CD4-positive, alpha-beta T cell treated with Interleukin-17A for 4 hours (primary cell): Measurements from ENCODE around the gene KCP.

Source experiments
- DNase-seq: peaks from one replicate; pipeline ENCODE4 v3.0.0-alpha.2; 2020; ENCODE audit warnings: mixed read lengths

Gene KCP

GRCh38 chr7:128885370-128886187 is 24.9 kb downstream of the KCP start:
- no peak for DNase-seq

GRCh38 chr7:128884561-128885369 is 25.7 kb downstream of the KCP start:
- DNase-seq, result no peak

DNA sequence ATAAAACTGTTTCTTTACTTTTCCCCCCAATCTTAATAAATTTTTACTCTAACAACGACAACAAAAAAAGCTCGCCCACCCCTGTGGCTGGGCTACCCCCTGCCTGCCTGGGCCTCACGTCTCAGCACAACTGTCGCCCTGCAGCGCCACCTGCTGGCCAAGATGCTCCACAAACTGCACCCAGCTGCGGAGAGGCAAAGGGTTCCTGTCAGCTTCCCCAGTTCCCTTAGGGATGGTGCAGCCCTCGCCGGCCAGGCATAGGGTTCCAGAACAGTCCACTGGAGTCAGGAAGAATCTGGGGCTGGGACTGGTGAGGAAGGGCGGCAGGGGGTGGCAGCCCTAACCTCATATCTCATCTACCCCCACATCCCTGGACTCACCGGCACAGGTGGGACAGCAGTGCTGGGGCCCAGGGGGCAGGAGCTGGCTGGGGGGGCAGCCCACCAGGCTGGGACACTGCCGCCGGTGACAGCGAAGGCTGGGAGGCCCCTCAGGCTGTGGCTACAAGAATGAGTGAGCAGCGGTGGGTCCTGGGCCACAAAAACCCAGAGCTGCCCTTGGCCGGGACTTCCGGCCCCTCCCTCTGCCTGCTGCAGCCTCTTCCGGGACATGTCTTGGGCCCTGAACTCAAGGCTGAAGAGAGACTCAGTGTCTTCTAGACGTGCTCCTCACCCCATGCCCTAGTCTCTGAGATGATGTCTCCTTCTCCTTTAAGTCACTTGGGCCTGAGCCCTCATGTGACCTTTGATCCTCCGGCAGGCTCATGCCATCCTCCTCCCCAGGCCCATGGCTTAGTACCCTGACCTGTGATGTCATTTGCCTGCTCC is 26.7 kb downstream of the KCP start:
- peak; percentile 91 for DNase-seq

DNA sequence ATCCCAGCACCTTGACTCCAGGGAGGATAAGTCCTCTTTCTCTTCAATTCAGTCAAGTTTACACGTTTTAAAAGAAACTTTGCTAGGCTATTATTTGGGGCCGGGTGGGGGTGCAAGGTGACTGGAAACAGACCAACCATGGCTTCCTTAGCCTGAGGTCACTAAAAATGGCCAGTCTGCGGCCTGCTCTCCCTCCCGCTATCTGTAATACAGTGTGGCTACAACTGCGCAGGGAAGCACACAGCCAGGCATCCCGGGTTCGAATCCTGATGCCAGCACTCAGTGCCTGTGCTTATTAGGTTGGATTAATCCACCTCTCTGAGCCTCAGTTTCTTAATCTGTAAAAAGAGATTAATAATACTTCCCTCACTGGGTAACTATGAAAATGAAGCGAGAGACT is 28.4 kb downstream of the KCP start:
- DNase-seq, result no peak

DNA sequence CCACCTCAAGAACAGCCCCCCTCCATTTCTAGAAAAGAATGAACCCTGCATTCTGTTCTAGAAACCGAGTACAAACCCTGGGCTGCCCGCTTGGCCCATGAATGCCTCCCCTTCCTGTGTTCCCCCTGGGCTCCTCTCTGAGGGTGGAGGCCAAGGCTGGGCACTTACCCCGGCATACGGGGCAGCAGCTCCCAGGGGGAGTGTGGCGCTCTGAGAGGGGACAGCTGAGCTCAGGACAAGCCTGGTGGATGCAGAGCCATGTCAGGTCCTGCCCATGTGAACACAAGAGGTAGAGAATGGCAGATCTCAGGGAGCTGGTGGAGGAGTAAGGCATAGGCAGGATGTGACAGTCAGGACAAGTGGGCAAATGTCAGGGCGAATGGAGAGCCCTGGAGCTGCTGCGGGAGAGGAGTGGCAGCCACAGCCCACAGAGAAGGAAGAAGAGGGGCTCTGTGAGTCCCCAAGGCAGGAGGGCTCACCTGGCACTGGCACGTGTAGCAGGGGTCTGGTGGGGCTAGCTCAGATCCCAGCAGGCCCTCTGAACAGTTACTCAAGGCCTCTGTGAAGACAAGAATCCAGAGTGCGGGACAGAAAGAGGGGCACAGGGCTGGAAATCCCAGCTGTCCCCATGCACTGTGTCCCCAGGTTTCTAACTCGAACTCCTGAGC is 28.9 kb downstream of the KCP start:
- no peak for DNase-seq

- DNase-seq, result no peak
These were observed 29.6 kb downstream of the KCP start for GRCh38 chr7:128880791-128881457.

DNA sequence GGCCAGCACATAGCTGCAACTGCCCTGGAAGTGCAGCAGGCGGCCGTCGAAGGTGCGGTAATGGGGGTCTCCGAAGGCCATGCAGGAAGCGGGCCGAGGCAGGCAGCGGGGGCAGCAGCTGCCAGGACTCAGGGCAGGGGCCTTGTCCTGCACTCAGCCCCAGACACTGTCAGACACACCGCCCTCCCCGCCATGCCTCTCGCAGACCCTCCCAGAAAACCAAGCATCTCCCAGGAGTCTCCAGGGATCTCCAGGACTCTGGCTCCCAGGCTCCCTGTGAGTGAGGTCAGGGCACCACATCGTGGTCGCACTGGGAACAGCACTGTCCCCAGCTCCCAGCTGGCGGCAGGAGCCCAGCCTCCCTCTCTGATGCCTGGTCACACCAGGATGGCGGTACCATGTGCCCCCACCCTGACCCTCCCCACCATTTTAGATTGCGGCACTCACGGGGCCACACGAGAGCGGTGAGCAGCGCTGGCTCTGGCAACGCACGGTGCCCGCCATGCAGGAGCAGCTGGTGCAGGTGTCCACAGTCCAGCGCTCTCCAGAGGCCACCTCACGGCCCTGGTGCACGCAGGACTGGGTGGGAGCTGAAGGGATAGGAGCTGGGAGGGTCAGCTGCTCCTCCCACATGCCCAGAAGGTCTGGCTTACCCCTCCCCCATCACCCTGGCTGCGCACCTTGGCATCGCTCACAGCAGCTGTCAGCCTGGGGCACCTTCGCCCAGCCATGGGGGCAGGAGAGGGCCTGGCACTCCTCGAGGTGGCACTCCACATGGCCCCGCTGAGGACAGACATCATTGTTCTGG is 30.4 kb downstream of the KCP start:
- no peak for DNase-seq

DNA sequence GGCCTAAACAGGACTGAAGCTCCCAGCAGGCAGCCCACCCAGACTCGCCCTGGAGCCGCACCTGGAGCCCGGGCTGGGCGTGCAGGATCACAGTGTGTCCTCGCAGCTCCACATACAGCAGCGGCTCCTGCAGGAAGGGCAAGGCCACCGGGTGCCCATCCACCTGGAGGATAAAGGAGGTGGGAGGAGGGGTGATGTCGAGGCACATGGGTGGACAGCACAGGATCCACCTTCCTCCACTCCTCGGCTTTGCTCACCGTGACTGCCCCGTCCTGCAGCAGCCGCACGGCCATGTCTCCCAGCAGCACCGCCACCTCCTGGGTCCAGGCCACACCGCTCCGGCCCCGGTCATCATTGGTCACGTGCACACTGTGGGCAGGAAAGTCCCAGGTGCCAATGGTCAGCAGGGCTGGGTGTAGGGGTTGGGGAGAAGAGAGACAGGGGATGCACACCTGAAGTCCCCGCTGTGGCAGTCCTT is 31.0 kb downstream of the KCP start:
- no peak for DNase-seq

DNA sequence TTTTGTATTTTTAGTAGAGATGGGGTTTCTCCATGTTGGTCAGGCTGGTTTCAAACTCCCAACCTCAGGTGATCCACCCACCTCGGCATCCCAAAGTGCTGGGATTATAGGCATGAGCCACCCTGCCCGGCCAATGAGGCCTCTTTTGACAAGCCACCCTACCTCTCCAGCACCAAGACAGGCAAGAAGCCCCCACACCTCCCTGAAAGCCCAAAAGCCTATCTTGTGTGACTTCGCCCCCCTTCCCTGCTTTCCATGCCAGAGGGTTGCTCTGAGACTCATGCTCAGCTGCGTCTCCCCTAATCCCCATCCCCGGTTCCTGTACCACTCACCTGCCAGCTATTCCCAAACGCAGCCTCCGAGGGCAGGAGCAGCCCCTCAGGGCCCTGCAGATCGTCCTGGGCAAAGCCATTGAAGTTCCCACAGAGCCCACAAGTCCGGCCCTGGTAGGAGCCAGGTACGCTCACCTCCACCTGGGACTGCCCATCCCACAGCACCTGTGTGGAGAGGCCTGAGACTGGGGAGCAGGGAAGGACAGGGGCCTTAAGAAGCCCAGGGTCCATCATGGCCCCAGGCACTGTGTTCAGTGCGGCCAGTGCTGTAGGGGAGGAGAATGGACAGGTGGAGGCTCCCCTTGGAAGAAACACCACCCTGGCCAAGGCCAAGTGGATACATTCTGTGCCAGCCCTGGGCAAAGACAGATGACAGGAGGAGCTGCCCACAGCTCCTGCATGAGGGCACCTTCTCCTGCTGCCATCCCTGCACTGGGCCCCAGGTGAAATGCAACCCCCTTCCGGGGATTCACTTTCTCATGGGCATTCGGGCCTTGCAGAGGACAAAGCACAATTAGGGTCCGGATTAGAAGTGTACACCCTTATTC is 32.0 kb downstream of the KCP start:
- no peak for DNase-seq

DNA sequence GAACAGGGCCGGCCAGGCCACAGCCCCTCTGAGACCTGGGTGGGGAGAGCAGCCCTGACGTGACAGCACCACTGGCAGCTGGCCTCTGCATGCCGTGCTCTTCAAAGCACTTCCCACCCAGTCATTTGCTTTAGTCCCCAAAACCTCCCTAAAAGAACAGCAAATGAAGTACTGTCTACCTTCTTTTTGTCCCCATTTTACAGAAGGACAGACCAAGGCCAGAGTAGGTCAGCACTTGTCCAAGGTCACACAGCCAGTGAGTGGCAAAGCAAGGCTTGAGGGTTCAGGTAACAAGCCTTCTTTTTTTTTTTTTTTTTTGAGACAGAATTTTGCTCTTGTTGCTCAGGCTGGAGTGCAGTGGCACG is 32.8 kb downstream of the KCP start:
- DNase-seq, result no peak

- DNase-seq, result no peak
These were observed 33.3 kb downstream of the KCP start for GRCh38 chr7:128876978-128877755.

DNA sequence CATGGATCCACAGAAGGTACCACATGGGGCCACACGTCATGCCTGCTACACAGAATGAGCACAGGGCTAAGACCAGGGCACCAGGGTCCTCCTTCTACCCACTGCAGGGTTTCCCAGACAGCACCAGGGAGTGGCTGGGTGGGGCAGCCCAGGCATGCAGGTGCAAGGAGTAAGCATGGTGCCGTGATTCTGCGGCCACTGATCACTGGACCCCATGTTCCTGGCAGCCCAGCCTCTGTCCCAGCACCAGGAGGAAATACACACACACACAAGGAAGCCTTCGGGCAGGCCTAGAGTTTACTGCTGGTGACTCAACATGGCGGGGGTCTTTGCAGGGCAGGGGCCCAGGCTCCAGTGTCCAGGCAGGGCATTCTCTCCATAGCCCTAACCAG is 33.9 kb downstream of the KCP start:
- no peak for DNase-seq

DNA sequence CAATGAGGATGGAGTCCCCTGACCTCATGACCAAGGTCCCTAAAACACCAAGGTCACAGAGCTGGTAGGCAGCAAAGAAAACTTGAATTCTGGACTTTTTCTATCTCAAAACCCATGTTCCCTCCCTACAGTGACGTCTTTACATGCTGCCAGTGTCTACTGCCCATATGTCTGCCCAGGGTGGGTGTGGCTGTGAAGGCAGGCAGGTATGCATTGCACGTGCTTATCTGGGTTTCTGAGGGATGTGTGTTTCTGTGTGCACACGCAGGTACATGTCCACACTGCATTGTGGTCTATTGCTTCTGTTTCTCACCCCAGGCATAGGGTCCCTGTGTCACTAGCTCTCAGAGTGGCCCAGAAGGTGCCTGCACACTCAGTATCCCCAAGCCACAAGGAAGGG is 34.4 kb downstream of the KCP start:
- no peak for DNase-seq

- no peak for DNase-seq
These were observed 35.0 kb downstream of the KCP start for GRCh38 chr7:128875523-128875948.

DNA sequence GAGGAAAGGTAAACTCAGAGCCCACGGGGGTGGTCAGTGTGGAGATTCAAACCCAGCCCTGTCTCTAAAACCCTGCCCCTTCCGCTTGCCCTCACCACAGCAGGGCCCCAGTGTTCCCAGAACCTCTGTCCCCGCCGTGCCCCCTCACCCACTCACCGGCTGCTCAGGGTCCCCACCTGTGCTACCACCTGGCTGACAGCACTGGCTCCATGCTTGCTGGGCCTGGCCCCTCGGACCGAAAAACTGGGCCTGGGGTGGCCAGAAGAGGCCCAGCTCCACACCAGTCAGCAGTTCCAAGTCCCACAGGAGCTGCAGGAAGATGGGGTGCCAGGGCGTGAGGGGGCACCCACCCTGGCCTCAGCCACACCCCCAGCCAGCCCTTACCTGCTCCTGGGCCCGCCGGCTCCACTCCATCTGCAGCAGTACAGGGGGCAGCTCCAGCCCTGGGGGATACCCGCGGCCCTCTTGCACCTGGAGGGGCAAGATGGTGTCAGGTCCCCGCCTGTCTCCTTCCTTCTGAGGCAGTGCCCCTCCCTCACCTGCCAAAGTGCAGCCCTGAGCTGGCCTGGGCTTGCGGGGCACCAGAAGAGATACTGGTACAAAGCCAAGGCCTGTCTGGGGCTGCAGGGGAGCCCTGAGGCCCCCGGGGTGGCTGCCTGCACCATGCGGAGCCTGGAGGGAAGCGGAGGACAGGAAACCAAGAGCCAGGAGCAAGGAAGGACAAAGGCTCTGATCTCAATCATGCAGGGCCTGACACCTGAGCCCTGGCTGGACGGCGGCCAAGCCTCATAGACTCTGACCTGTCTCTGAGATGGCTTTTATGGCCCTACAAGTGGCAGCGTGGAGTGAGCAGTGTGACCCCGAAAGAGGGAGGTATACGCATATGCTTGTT is 36.1 kb downstream of the KCP start:
- no peak for DNase-seq

- DNase-seq, result no peak
These were observed 37.3 kb downstream of the KCP start for GRCh38 chr7:128873234-128873633.

DNA sequence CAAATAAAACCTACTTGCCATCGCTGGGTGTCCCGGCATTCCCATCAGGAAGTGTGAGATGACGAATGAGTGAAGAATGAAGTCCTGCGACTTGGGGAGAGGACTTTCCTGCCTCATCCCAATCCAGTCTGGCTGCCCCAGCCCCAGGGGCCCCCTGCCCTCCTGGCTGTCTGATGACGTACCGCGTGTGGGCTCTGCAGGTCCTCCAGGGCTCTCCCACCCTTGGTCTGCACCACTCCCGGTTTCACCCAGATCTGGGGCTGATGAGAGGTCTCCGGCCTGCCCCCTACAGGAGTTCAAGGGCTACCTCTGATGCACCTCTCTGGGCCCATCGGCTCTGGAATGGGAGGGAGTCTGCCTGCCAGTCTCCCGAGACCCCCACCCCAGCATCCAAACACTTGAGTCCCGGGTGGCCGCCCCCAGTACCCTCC is 38.1 kb downstream of the KCP start:
- no peak for DNase-seq

DNA sequence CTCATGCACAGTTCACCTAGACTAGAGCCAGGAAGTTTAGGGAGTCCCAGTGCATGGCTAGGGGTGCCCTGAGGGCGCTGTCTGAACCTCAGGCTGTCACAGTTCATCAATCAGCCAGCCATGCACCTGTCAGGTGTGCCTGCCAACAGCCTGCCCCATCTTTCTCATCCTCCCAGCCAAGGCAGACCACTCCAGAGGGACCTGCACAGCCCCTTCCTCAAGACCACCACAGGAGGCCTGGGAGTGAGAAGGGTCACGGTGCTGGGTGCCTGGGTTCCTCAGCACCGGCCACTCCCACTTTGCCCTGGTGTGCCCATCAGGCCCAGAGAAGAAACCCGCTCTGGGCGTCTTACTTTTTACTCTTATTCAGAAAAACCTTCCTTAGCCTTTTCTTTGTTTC is 39.5 kb downstream of the KCP start:
- no peak for DNase-seq
